ENCODE data around the gene CLNS1A.

The CLNS1A gene

DNA sequence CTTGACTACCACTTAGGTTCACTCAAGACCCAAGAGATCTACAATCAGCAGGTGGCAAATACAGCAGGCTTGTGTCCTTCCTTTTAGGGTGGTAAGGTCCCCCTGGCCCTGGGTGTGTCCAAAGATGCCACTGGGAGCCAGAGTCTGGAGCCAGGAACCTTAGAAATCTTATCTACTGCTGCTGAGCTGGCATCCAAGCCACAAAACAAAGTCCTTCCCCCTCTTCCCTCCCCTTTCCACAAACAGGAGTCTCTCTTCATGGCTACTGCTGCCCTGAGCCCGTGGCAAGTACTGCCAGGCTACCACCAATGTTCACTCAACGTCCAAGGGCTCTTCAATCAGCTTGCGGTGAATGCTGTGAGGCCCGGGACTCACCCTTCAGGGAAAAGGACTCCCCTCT, 69.3 kb downstream of the CLNS1A start:
- H3K27me3 ChIP-seq (ENCODE audit: low read depth, low read length) = no peaks in the 10 kb centered on the region
- no peak overlapping the region for H3K4me2 ChIP-seq (ENCODE audit: low read length)
- no peak for TF ChIP-seq EZH2phosphoT487 (IDR thresholded peaks at IDR 0.05; ENCODE audit: low read depth)
- TF ChIP-seq, protein P1, sequence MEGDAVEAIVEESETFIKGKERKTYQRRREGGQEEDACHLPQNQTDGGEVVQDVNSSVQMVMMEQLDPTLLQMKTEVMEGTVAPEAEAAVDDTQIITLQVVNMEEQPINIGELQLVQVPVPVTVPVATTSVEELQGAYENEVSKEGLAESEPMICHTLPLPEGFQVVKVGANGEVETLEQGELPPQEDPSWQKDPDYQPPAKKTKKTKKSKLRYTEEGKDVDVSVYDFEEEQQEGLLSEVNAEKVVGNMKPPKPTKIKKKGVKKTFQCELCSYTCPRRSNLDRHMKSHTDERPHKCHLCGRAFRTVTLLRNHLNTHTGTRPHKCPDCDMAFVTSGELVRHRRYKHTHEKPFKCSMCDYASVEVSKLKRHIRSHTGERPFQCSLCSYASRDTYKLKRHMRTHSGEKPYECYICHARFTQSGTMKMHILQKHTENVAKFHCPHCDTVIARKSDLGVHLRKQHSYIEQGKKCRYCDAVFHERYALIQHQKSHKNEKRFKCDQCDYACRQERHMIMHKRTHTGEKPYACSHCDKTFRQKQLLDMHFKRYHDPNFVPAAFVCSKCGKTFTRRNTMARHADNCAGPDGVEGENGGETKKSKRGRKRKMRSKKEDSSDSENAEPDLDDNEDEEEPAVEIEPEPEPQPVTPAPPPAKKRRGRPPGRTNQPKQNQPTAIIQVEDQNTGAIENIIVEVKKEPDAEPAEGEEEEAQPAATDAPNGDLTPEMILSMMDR (IDR thresholded peaks at IDR 0.05; ENCODE audit: low read depth, low read length) = no peak
- no peak overlapping the region for H3K27ac ChIP-seq (ENCODE audit: low read length)
- H3K36me3 ChIP-seq (replicated peaks; ENCODE audit: low read depth, low read length) = no peaks in the 10 kb centered on the region
- no peaks in the 10 kb centered on the region for H4K20me1 ChIP-seq (ENCODE audit: insufficient read depth, low read length)
- no peak overlapping the region for H2AFZ ChIP-seq (ENCODE audit: low read depth, low read length)
- H3K9ac ChIP-seq (ENCODE audit: low read length) = no peak overlapping the region
- H3K9me3 ChIP-seq (ENCODE audit: insufficient read depth, low read length) = no peaks in the 10 kb centered on the region
- no peaks in the 10 kb centered on the region for H3K79me2 ChIP-seq (ENCODE audit: low read length)
- no peak overlapping the region for H3K4me3 ChIP-seq (ENCODE audit: low read length)
- H3K4me1 ChIP-seq (ENCODE audit: low read length) = no peaks in the 10 kb centered on the region
